GM12878 (cell line): ENCODE results near the gene CLDN25. TPM values are rescaled to one million over a fixed set of nuclear protein-coding genes. Genes with fewer than 3 reads are reported as not detected.

ENCODE experiments used
- CREB1 ChIP-seq: IDR thresholded peaks from 2 replicates; pipeline ENCODE4 v1.6.1; 2012; ENCODE audit warnings: low read depth, mild to moderate bottlenecking, inconsistent platforms
- CUX1 ChIP-seq: IDR thresholded peaks from 2 replicates; pipeline ENCODE4 v1.6.1; 2012; ENCODE audit warnings: improper control_type of control experiment, low read depth, low read length; ENCODE audit not compliant: insufficient replicate concordance
- HDGF ChIP-seq: fragments of 450-650 bp; IDR thresholded peaks from 2 replicates; pipeline ENCODE4 v1.6.1; 2016; ENCODE audit warnings: antibody characterized with exemption
- IRF5 ChIP-seq: fragments of 450-650 bp; IDR thresholded peaks from 2 replicates; pipeline ENCODE4 v1.6.1; 2017; ENCODE audit warnings: borderline replicate concordance
- NFYA ChIP-seq: IDR thresholded peaks from 2 replicates; pipeline ENCODE4 v1.6.1; 2011; ENCODE audit warnings: low read depth, mild to moderate bottlenecking, low read length, improper control_type of control experiment, borderline replicate concordance
- NRF1 ChIP-seq: conservative IDR thresholded peaks from 2 replicates; pipeline ENCODE4 v1.6.1; 2011; ENCODE audit warnings: mild to moderate bottlenecking, low read depth, low read length, improper control_type of control experiment
- PML ChIP-seq: IDR thresholded peaks from 2 replicates; pipeline ENCODE4 v1.6.1; 2012; ENCODE audit warnings: low read length, inconsistent platforms
- RFX5 ChIP-seq: IDR thresholded peaks from 2 replicates; pipeline ENCODE4 v1.6.1; 2011; ENCODE audit warnings: low read depth, low read length, improper control_type of control experiment
- SMC3 ChIP-seq: IDR thresholded peaks from 2 replicates; pipeline ENCODE4 v1.6.1; 2011; ENCODE audit warnings: low read length, improper control_type of control experiment, borderline replicate concordance
- STAT3 ChIP-seq: IDR thresholded peaks from 2 replicates; pipeline ENCODE4 v1.6.1; 2011; ENCODE audit warnings: low read depth, low read length, improper control_type of control experiment
- SUPT20H ChIP-seq: IDR thresholded peaks from 2 replicates; pipeline ENCODE4 v1.6.1; 2011; ENCODE audit warnings: low read depth, mild to moderate bottlenecking, low read length, moderate library complexity, borderline replicate concordance; ENCODE audit not compliant: control insufficient read depth
- ZSCAN29 ChIP-seq: fragments of 450-650 bp; IDR thresholded peaks from 2 replicates; pipeline ENCODE4 v1.6.1; 2017; ENCODE audit warnings: mild to moderate bottlenecking, moderate library complexity
- polyA plus RNA-seq, 11 experiments: library from polyadenylated mRNA; depleted of rRNA in 4 of 11; unstranded in 6 of 11; stranded (reverse) in 5 of 11; fragments of >200 nt; fragmentation: Nextera tagmentation in 4 of 11; fragmentation: Illumina TruSeq in 1 of 11; extraction: Ambion mirVana in 4 of 11; extraction: Trizol in 1 of 11; gene quantifications; 1 replicate in 1 of 11; 2 replicates in 10 of 11; pipeline versions ENCODE4 v1.2.1 to v1.2.3, GENCODE V29; 2011 to 2016; ENCODE audit warnings: inconsistent platforms in 2 of 11, missing spikeins in 2 of 11, low read depth in 1 of 11
- total RNA-seq, 4 experiments: library from RNA; depleted of rRNA in 3 of 4; stranded (reverse); fragments of >200 nt in 3 of 4; fragmentation: Illumina TruSeq in 1 of 4; extraction: Trizol in 1 of 4; gene quantifications; 2 replicates each; pipeline versions ENCODE4 v1.2.1 to v1.2.3, GENCODE V29; 2013 to 2021
- TF ChIP-seq, protein P1 (sequence below): IDR thresholded peaks from 2 replicates; pipeline ENCODE4 v1.6.1; 2011; ENCODE audit warnings: mild to moderate bottlenecking, low read depth, low read length, moderate library complexity; ENCODE audit not compliant: insufficient replicate concordance
- TF ChIP-seq, protein P2 (sequence below): fragments of 150-350 bp; IDR thresholded peaks from 2 replicates; pipeline ENCODE4 v1.6.1; 2016; ENCODE audit warnings: low read depth, low read length
- TF ChIP-seq, protein P3 (sequence below): fragments of 450-650 bp; IDR thresholded peaks from 2 replicates; pipeline ENCODE4 v1.6.1; 2017; ENCODE audit warnings: mild to moderate bottlenecking

Gene CLDN25
- total and polyA plus RNA-seq, 10 of the 15 experiments (the other 5 are each of a cell fraction or from before 2014, with no cell fraction given), result not detected

DNA sequence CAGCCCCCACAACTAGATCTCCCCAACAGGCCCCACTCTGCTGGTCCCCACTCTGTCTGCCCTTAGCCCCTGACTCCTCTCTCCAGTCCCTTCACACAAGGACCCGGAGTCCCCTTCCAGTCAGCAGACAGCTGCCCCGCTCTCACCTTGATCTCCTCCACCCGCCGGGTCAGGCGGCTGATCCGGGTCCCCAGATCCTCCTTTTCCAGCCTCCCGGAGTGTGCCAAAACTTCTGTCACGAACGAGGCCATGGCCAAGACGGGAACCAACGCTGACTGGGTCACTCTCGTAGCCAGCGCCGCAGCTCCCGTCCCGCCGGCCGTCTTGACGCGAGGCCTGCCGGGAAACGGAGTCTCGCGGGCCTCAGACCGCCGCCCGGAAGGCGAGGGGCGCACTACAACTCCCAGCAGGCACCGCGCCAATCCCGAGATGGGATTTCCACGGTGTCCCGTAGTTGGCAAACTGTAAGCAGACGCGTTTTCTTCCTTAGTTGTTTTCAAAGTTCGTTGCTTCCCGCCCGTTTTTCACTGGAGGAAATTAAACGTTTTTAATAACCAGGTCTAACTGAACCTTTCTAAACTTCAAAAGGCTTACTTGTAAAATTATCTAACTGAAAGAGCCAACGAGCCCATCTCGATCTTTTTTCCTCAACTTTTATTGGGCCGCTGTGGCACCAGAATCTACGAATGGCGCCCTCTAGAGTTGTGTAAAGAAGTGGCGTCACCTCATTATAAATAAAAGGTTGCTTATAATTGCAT lies 6.0 kb upstream of the CLDN25 start, which contains the start of gene ZW10 (continued):
- TF ChIP-seq, protein P1, sequence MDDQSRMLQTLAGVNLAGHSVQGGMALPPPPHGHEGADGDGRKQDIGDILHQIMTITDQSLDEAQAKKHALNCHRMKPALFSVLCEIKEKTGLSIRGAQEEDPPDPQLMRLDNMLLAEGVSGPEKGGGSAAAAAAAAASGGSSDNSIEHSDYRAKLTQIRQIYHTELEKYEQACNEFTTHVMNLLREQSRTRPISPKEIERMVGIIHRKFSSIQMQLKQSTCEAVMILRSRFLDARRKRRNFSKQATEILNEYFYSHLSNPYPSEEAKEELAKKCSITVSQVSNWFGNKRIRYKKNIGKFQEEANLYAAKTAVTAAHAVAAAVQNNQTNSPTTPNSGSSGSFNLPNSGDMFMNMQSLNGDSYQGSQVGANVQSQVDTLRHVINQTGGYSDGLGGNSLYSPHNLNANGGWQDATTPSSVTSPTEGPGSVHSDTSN, result no peak
- TF ChIP-seq IRF5 (no peak), CREB1 (peak; percentile 82), SMC3 (no peak; the same call in 1 of the 2 replicates), ZSCAN29 (no peak), SUPT20H (no peak), RFX5 (no peak), NFYA (no peak), NRF1 (no peak), STAT3 (no peak), HDGF (0 out of 2 replicates have a peak, but pooled peaks have one; percentile 59), PML (peak; percentile 79; the same call in 1 of the 2 replicates), CUX1 (no peak)
- TF ChIP-seq, protein P2, sequence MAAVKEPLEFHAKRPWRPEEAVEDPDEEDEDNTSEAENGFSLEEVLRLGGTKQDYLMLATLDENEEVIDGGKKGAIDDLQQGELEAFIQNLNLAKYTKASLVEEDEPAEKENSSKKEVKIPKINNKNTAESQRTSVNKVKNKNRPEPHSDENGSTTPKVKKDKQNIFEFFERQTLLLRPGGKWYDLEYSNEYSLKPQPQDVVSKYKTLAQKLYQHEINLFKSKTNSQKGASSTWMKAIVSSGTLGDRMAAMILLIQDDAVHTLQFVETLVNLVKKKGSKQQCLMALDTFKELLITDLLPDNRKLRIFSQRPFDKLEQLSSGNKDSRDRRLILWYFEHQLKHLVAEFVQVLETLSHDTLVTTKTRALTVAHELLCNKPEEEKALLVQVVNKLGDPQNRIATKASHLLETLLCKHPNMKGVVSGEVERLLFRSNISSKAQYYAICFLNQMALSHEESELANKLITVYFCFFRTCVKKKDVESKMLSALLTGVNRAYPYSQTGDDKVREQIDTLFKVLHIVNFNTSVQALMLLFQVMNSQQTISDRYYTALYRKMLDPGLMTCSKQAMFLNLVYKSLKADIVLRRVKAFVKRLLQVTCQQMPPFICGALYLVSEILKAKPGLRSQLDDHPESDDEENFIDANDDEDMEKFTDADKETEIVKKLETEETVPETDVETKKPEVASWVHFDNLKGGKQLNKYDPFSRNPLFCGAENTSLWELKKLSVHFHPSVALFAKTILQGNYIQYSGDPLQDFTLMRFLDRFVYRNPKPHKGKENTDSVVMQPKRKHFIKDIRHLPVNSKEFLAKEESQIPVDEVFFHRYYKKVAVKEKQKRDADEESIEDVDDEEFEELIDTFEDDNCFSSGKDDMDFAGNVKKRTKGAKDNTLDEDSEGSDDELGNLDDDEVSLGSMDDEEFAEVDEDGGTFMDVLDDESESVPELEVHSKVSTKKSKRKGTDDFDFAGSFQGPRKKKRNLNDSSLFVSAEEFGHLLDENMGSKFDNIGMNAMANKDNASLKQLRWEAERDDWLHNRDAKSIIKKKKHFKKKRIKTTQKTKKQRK, result no peak
- TF ChIP-seq, protein P3, sequence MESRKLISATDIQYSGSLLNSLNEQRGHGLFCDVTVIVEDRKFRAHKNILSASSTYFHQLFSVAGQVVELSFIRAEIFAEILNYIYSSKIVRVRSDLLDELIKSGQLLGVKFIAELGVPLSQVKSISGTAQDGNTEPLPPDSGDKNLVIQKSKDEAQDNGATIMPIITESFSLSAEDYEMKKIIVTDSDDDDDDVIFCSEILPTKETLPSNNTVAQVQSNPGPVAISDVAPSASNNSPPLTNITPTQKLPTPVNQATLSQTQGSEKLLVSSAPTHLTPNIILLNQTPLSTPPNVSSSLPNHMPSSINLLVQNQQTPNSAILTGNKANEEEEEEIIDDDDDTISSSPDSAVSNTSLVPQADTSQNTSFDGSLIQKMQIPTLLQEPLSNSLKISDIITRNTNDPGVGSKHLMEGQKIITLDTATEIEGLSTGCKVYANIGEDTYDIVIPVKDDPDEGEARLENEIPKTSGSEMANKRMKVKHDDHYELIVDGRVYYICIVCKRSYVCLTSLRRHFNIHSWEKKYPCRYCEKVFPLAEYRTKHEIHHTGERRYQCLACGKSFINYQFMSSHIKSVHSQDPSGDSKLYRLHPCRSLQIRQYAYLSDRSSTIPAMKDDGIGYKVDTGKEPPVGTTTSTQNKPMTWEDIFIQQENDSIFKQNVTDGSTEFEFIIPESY, result no peak
